AG09319 (cell line): ENCODE data around the gene BCL2L12.
A peak's percentile ranks its signal among the peaks of the same experiment; 100 is the strongest.
"Not testable (repeated sequence)": the region's sequence is repeated elsewhere in the genome, so short reads cannot be mapped to it uniquely, and the experiment has no call there.

Experiments used
- DNase-seq: peaks from one replicate; pipeline ENCODE4 v3.0.0-alpha.2; 2010; ENCODE audit warnings: low read depth; ENCODE audit errors: extremely low read depth
- TF ChIP-seq, protein P1 (sequence below): IDR thresholded peaks from 2 replicates; pipeline ENCODE4 v1.5.1; 2011; ENCODE audit warnings: low read depth, mild to moderate bottlenecking, inconsistent platforms, low read length, moderate library complexity

BCL2L12 gene

DNA sequence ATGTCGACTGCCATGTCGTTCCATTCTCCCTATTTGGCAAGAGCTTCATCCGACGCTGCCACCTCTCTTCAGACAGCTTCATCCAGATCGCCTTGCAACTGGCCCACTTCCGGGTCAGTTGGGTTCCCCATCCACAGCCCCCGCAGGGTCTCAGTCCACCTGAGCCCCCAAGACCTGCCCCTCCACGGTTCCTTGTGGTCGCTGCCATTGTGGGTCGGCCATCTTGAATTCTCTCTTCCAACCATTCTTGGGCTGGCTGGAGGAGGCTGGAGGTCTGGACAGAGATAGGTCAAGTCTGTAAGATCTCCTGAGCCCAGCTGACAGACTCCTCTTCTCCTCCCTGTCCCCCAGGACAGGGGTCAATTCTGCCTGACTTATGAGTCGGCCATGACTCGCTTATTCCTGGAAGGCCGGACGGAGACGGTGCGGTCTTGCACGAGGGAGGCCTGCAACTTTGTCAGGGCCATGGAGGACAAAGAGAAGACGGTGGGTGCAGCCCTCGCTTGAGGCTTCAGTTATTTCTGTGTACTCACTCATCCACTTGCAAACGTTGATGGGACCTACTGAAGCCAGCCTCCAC is 44.7 kb downstream of the BCL2L12 start:
- no peak for DNase-seq
- TF ChIP-seq, protein P1, sequence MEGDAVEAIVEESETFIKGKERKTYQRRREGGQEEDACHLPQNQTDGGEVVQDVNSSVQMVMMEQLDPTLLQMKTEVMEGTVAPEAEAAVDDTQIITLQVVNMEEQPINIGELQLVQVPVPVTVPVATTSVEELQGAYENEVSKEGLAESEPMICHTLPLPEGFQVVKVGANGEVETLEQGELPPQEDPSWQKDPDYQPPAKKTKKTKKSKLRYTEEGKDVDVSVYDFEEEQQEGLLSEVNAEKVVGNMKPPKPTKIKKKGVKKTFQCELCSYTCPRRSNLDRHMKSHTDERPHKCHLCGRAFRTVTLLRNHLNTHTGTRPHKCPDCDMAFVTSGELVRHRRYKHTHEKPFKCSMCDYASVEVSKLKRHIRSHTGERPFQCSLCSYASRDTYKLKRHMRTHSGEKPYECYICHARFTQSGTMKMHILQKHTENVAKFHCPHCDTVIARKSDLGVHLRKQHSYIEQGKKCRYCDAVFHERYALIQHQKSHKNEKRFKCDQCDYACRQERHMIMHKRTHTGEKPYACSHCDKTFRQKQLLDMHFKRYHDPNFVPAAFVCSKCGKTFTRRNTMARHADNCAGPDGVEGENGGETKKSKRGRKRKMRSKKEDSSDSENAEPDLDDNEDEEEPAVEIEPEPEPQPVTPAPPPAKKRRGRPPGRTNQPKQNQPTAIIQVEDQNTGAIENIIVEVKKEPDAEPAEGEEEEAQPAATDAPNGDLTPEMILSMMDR = no peak

DNA sequence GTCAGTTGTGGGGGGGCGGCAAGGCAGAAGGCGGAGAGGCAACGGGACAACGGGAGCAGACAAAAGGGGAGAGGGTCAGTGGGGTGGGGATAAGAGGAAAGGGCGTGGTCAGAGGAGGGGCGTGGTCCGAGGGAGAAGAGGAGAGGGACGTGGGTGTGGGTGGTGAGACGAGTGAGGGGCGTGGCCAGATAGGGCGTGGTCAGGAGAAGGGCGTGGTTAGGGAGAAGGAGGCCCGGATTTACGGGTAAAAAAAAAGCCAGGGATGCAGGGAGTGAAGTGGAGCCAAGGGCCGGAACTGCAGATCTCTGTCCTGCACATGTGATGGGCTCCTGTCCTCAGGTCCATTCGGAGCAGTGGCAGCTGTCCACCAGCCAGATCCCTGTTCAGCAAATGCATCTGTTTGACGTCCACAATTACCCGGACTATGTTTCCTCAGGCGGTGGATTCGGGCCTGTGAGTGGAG is 46.7 kb downstream of the BCL2L12 start:
- TF ChIP-seq, protein P1 = no peak
- DNase-seq = peak; percentile 74

DNA sequence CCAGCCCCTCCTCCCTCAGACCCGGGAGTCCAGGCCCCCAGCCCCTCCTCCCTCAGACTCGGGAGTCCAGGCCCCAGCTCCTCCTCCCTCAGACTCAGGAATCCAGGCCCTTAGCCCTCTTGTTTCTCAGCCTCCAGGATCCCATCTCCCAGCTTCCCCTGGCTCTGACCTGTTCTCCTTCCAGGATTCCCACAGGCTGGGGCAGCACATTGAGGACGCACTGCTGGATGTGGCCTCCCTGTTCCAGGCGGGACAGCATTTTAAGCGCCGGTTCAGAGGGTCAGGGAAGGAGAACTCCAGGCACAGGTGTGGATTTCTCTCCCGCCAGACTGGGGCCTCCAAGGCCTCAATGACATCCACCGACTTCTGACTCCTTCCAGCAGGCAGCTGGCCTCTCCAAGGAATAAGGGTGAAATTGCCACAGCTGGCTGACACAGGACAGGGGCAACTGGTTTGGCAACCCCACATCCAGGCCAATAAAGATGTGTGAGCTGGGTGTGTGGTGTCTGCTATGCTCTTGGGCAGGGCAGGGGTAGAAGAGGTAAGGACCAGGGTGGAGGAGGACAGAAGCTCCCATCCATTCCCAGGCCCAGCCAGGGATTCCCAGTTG is 47.6 kb downstream of the BCL2L12 start:
- no peak for DNase-seq
- TF ChIP-seq, protein P1 = no peak

DNA sequence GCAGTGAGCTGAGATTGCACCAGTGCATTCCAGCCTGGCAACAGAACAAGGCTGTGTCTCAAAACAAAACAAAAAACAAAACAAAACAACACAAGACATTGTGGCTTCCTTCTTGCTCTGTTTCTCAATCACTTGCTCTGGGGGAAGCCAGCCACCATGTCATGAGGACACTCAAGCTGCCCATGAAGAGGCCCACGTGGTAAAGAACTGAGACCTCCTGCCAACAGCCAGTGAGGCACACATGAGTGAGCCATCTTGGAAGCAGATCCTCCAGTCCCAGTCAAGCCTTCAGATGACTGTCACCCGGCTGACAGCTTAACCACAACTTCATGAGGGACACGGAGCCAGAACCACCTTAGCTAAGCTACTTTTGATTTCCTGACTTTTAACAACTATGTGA is 50.4 kb downstream of the BCL2L12 start:
- TF ChIP-seq, protein P1 = no peak
- no peak for DNase-seq

DNA sequence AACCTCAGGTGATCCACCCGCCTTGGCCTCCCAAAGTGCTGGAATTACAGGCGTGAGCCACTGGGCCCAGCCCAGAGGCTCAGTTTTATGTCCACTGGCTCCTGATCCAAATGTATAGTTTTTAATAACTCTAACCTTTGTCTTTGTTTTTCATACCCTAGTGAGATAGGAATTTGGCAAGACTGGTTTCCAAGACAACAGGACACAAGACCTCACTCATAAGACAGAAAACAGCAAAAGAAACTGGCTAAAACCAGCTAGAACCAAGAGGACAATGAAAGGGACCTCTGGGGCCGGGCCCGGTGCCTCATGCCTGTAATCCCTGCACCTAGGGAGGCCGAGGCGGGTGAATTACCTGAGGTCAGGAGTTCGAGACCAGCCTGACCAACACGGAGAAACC is 52.8 kb downstream of the BCL2L12 start:
- DNase-seq = no peak
- TF ChIP-seq, protein P1 = no peak

DNA sequence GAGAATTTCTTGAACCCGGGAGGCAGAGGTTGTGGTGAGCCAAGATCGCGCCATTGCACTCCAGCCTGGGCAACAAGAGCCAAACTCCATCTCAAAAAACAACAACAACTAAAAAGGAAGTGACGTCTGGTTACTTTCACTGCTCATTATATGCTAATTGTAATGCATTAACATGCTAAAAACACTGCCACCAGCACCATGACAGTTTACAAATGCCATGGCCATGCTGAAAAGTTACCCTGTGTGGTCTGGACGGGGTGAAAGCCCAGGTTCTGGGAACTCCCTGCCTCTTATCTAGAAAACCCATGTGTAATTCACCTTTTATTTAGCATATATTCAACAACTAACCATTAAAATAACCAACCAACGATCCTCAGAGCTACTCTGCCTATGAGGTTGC is 53.3 kb downstream of the BCL2L12 start:
- no peak for DNase-seq
- TF ChIP-seq, protein P1 = no peak

DNA sequence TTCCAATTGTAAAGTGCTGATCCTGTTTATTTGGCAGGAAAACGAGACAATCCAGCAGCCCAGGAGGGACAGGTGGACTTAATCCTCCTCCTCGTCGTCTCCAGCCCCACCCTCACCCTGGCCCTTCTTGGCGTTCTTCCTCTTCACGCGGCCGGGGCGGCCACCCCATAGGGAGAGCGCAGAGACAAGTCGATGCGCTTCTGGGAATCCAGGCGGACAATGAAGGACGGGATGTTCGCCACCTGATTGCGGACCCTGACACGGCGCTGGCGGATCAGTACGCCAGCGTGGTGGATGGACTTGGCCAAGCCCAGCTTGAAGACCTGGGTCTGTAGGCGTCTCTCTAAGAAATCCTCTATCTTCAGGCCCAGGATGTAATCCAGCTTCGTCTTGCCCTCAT is 53.7 kb downstream of the BCL2L12 start:
- not testable (repeated sequence) for DNase-seq
